Keratinocyte (primary cell): ENCODE measurements around the gene IL31. TPM values are rescaled to one million over a fixed set of nuclear protein-coding genes. Genes with fewer than 3 reads are reported as not detected.

Experiments used
- DNase-seq: peaks from one replicate; pipeline ENCODE4 v3.0.0-alpha.2; 2011; ENCODE audit warnings: low read depth, missing footprints, low spot score
- FAIRE-seq: peaks from 2 replicates; lab custom pipeline; 2011; peaks lifted over from hg19 to GRCh38; lab: Jason Lieb, UNC
- H2AFZ ChIP-seq: 2 replicates; pipeline ENCODE4 v1.6.0; 2012; ENCODE audit warnings: low read length, control low read depth, inconsistent platforms; ENCODE audit not compliant: control insufficient read depth
- H3K27ac ChIP-seq: 2 replicates; pipeline ENCODE4 v1.5.1; 2011; ENCODE audit warnings: low read length; ENCODE audit not compliant: control insufficient read depth, insufficient read depth
- H3K27me3 ChIP-seq: 3 replicates; pipeline ENCODE4 v1.6.0; 2011; ENCODE audit warnings: low read length; ENCODE audit not compliant: control insufficient read depth, insufficient read depth; ENCODE audit errors: extremely low read depth
- H3K36me3 ChIP-seq, 2 experiments: 2 replicates in 1 of 2; 3 replicates in 1 of 2; pipeline ENCODE4 v1.5.1; 2011; ENCODE audit warnings: low read length in 2 of 2, mild to moderate bottlenecking in 1 of 2; ENCODE audit not compliant: control insufficient read depth in 2 of 2, insufficient read depth in 2 of 2; ENCODE audit errors: extremely low read depth in 1 of 2
- H3K4me1 ChIP-seq: 3 replicates; pipeline ENCODE4 v1.5.1; 2011; ENCODE audit warnings: low read length; ENCODE audit not compliant: control insufficient read depth, insufficient read depth; ENCODE audit errors: extremely low read depth
- H3K4me2 ChIP-seq: 3 replicates; pipeline ENCODE4 v1.6.0; 2011; ENCODE audit warnings: low read depth, low read length; ENCODE audit not compliant: control insufficient read depth, insufficient read depth; ENCODE audit errors: extremely low read depth
- H3K4me3 ChIP-seq, 3 experiments: fragments of 200-600 bp in 1 of 3; sonication (generic) in 1 of 3; 2 replicates in 2 of 3; 3 replicates in 1 of 3; pipeline ENCODE4 v1.5.1; 2011 to 2016; ENCODE audit warnings: low read length in 3 of 3, mild to moderate bottlenecking in 3 of 3, control low read depth in 2 of 3, inconsistent platforms in 1 of 3, low read depth in 1 of 3, mixed read lengths in 1 of 3, mixed run types in 1 of 3, moderate library complexity in 1 of 3; ENCODE audit not compliant: control insufficient read depth in 2 of 3, insufficient read depth in 2 of 3; ENCODE audit errors: extremely low read depth in 1 of 3
- H3K79me2 ChIP-seq: 2 replicates; pipeline ENCODE4 v1.6.0; 2012; ENCODE audit warnings: low read length; ENCODE audit not compliant: control insufficient read depth, insufficient read depth
- H3K9ac ChIP-seq: 3 replicates; pipeline ENCODE4 v1.6.0; 2011; ENCODE audit warnings: low read length; ENCODE audit not compliant: control insufficient read depth, insufficient read depth; ENCODE audit errors: extremely low read depth
- H3K9me1 ChIP-seq: 3 replicates; pipeline ENCODE4 v1.6.0; 2011; ENCODE audit warnings: low read length; ENCODE audit not compliant: control insufficient read depth, insufficient read depth; ENCODE audit errors: extremely low read depth
- H3K9me3 ChIP-seq: 2 replicates; pipeline ENCODE4 v1.5.1; 2012; ENCODE audit warnings: low read depth, low read length; ENCODE audit not compliant: control insufficient read depth
- H4K20me1 ChIP-seq: 3 replicates; pipeline ENCODE4 v1.6.0; 2011; ENCODE audit warnings: low read length; ENCODE audit not compliant: control insufficient read depth, insufficient read depth; ENCODE audit errors: extremely low read depth
- CTCF ChIP-seq, 3 experiments: IDR thresholded peaks in 1 of 3; conservative IDR thresholded peaks in 1 of 3; optimal IDR thresholded peaks in 1 of 3; 2 replicates in 2 of 3; 3 replicates in 1 of 3; pipeline versions ENCODE3 to v1.5.1; 2011; ENCODE audit warnings: low read length in 3 of 3, mild to moderate bottlenecking in 3 of 3, moderate library complexity in 2 of 3, control low read depth in 1 of 3, inconsistent platforms in 1 of 3; ENCODE audit not compliant: insufficient read depth in 2 of 3; ENCODE audit errors: extremely low read depth in 1 of 3
- EZH2 ChIP-seq: IDR thresholded peaks from one replicate; pipeline ENCODE4 v1.6.1; 2012; ENCODE audit warnings: inconsistent platforms, mild to moderate bottlenecking, low read length, moderate library complexity
- dilution Hi-C: fragments of 300-500 bp; cut with MboI; formaldehyde crosslinking; loops from one replicate; pipeline ENCODE4 v1.7.0; 2020; ENCODE audit warnings: low sequenced_read_pairs; ENCODE audit not compliant: extremely low pct_ligation_motif_present
- polyA plus RNA-seq, 5 experiments: library from polyadenylated mRNA; depleted of rRNA in 3 of 5; stranded (reverse) in 3 of 5; stranded (forward) in 1 of 5; unstranded in 1 of 5; fragments of >200 nt; gene quantifications; 1 replicate in 1 of 5; 2 replicates in 3 of 5; 3 replicates in 1 of 5; pipeline versions ENCODE4 v1.2.1 to v1.2.3, GENCODE V29; 2011 to 2012; ENCODE audit warnings: missing spikeins in 2 of 5, low read depth in 1 of 5, low replicate concordance in 1 of 5

IL31 gene
- polyA plus RNA-seq, 1 donor (not counting 4 experiments of a cell fraction or from before 2014, with no cell fraction given) = not detected

GRCh38 chr12:122200541-122201175 lies 26.6 kb upstream of the IL31 start:
- peaks cover 3% of the 10 kb centered on the region for H3K4me1 ChIP-seq
- FAIRE-seq = no peak
- dilution Hi-C loops = no loop called here

GRCh38 chr12:122199484-122200355 lies 25.7 kb upstream of the IL31 start:
- peaks cover 3% of the 10 kb centered on the region for H3K9me3 ChIP-seq
- TF ChIP-seq EZH2 = no peak
- no peak for TF ChIP-seq CTCF (optimal IDR thresholded peaks at IDR 0.05 in 1 of 3, IDR thresholded peaks at IDR 0.05 in 1 of 3, conservative IDR thresholded peaks at IDR 0.05 in 1 of 3; ENCODE audit: extremely low read depth in 1 of 3, insufficient read depth in 2 of 3, low read length in 3 of 3)
- no peak overlapping the region for H3K9ac ChIP-seq
- H3K9me1 ChIP-seq = no peaks in the 10 kb centered on the region
- no peak overlapping the region for H2AFZ ChIP-seq
- peaks cover 3% of the 10 kb centered on the region for H3K4me1 ChIP-seq
- H3K79me2 ChIP-seq = no peaks in the 10 kb centered on the region
- no peak for DNase-seq
- H3K4me2 ChIP-seq = no peak overlapping the region
- dilution Hi-C loops = no loop called here
- H3K4me3 ChIP-seq = no peak overlapping the region
- H3K36me3 ChIP-seq = no peaks in the 10 kb centered on the region
- H3K27ac ChIP-seq = no peak overlapping the region
- no peaks in the 10 kb centered on the region for H4K20me1 ChIP-seq
- H3K27me3 ChIP-seq = peaks cover 9% of the 10 kb centered on the region
- FAIRE-seq = no peak

More at GRCh38 chr12:122200541-122201175, 26.6 kb upstream of the IL31 start:
- TF ChIP-seq CTCF (optimal IDR thresholded peaks at IDR 0.05 in 1 of 3, IDR thresholded peaks at IDR 0.05 in 1 of 3, conservative IDR thresholded peaks at IDR 0.05 in 1 of 3; ENCODE audit: extremely low read depth in 1 of 3, insufficient read depth in 2 of 3, low read length in 3 of 3) (no peak), EZH2 (no peak)
- no peak overlapping the region for H3K9ac ChIP-seq
- H3K4me3 ChIP-seq = no peak overlapping the region
- H3K4me2 ChIP-seq = no peak overlapping the region
- no peaks in the 10 kb centered on the region for H3K9me1 ChIP-seq
- no peak for DNase-seq
- no peaks in the 10 kb centered on the region for H3K36me3 ChIP-seq
- no peak overlapping the region for H2AFZ ChIP-seq
- peaks cover 12% of the 10 kb centered on the region for H3K27me3 ChIP-seq
- no peaks in the 10 kb centered on the region for H4K20me1 ChIP-seq
- no peak overlapping the region for H3K27ac ChIP-seq
- no peaks in the 10 kb centered on the region for H3K9me3 ChIP-seq
- no peaks in the 10 kb centered on the region for H3K79me2 ChIP-seq
